Spinal cord (tissue), 10 donors: Measurements from ENCODE around the gene ACVR2A. TPM values are rescaled to one million over a fixed set of nuclear protein-coding genes. Genes with fewer than 3 reads are reported as not detected.
A peak's percentile ranks its signal among the peaks of the same experiment; 100 is the strongest.

ENCODE experiments used
- DNase-seq, 6 donors: peaks; one replicate each; pipeline versions ENCODE4 v3.0.0 to v3.0.0-alpha.2; 2013 to 2015; ENCODE audit warnings: low spot score in 6 of 6, low read depth in 4 of 6
- H3K27ac ChIP-seq: one replicate; pipeline ENCODE4 v1.5.1; 2013; ENCODE audit warnings: low read depth, low read length, control low read depth
- H3K27me3 ChIP-seq: one replicate; pipeline ENCODE4 v1.6.1; 2013; ENCODE audit warnings: low read length; ENCODE audit not compliant: control insufficient read depth, insufficient read depth
- H3K36me3 ChIP-seq: one replicate; pipeline ENCODE4 v1.6.1; 2013; ENCODE audit warnings: low read length; ENCODE audit not compliant: control insufficient read depth, insufficient read depth
- H3K4me1 ChIP-seq: one replicate; pipeline ENCODE4 v1.6.1; 2013; ENCODE audit warnings: low read length; ENCODE audit not compliant: control insufficient read depth, insufficient read depth
- H3K4me3 ChIP-seq: one replicate; pipeline ENCODE4 v1.5.1; 2013; ENCODE audit warnings: low read depth, low read length, control low read depth
- H3K9me3 ChIP-seq: one replicate; pipeline ENCODE4 v1.6.1; 2013; ENCODE audit warnings: low read length; ENCODE audit not compliant: control insufficient read depth, insufficient read depth
- WGBS: methylation state at CpG from one replicate; pipeline ENCODE4 v1.1.5; 2013; ENCODE audit warnings: missing lambda C conversion rate; ENCODE audit not compliant: insufficient coverage; 5-methylcytosine and 5-hydroxymethylcytosine counted together
- polyA plus RNA-seq, 2 donors: library from polyadenylated mRNA; unstranded; fragments of 120-200 nt; gene quantifications; one replicate each; pipeline ENCODE4 v1.2.1, GENCODE V29; 2013; ENCODE audit not compliant: insufficient read length in 2 of 2
- total RNA-seq, 2 donors: library from RNA; depleted of rRNA in 1 of 2; stranded (reverse); fragments of 120-200 nt in 1 of 2; fragments of >200 nt in 1 of 2; gene quantifications; one replicate each; pipeline versions ENCODE4 v1.2.3 to v1.2.4, GENCODE V29; 2013 to 2014
- donor health status: healthy.

ACVR2A gene
- total and polyA plus RNA-seq, 4 donors, result 26.1 to 60.5 (median 32.6) TPM

GRCh38 chr2:147916067-147916466, 71.2 kb downstream of the ACVR2A start:
- no peaks in the 10 kb centered on the region for H3K9me3 ChIP-seq
- DNase-seq, result no peak
- H3K27me3 ChIP-seq, result no peaks in the 10 kb centered on the region
- no peak overlapping the region for H3K4me3 ChIP-seq
- no CpG with 5 or more reads among the region's 2 CpGs for WGBS
- no peaks in the 10 kb centered on the region for H3K4me1 ChIP-seq
- no peak overlapping the region for H3K27ac ChIP-seq
- H3K36me3 ChIP-seq, result no peaks in the 10 kb centered on the region

- Histone ChIP-seq H3K36me3 (no peaks in the 10 kb centered on the region), H3K9me3 (no peaks in the 10 kb centered on the region), H3K27me3 (no peaks in the 10 kb centered on the region), H3K4me3 (no peak overlapping the region), H3K4me1 (no peaks in the 10 kb centered on the region), H3K27ac (no peak overlapping the region)
- no peak for DNase-seq
- WGBS, result no CpG with 5 or more reads among the region's 4 CpGs
Measured at GRCh38 chr2:147916723-147917122, 71.9 kb downstream of the ACVR2A start.

GRCh38 chr2:147917161-147917560, 72.3 kb downstream of the ACVR2A start:
- Histone ChIP-seq H3K27ac (no peak overlapping the region), H3K27me3 (no peaks in the 10 kb centered on the region), H3K9me3 (no peaks in the 10 kb centered on the region), H3K4me3 (no peak overlapping the region), H3K4me1 (no peaks in the 10 kb centered on the region), H3K36me3 (no peaks in the 10 kb centered on the region)
- WGBS, result 100% methylated on average over 1 of the region's 4 CpGs
- no peak for DNase-seq

DNA sequence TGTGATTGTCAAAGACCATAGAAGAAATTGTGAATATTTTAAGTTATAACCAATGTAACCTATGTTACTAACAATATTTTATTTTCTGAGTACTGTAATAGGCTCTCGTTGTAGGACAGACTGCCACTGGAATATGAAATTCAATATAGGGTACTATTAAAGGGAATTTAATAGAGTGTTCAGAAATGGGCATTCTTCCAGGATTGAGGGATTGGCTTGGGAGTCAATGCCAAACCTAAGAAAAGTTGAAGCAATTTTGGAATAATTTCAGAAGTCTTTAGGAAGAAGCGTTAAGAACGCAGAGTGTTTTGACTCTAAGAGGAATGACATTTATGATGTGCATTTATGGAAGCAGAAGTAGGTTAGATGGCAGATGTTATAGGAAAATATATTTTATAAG, 79.0 kb downstream of the ACVR2A start:
- Histone ChIP-seq H3K4me1 (no peaks in the 10 kb centered on the region), H3K9me3 (no peaks in the 10 kb centered on the region), H3K36me3 (no peaks in the 10 kb centered on the region), H3K27me3 (no peaks in the 10 kb centered on the region), H3K4me3 (no peak overlapping the region), H3K27ac (no peak overlapping the region)
- no peak for DNase-seq
- WGBS, result no CpG with 5 or more reads among the region's 3 CpGs

- Histone ChIP-seq H3K36me3 (no peaks in the 10 kb centered on the region), H3K4me1 (no peaks in the 10 kb centered on the region), H3K27me3 (no peaks in the 10 kb centered on the region), H3K4me3 (no peak overlapping the region), H3K9me3 (no peaks in the 10 kb centered on the region), H3K27ac (no peak overlapping the region)
- no peak for DNase-seq
- 90% methylated on average over 3 of the region's 3 CpGs for whole genome bisulfite sequencing
Measured at GRCh38 chr2:147924647-147925046, 79.8 kb downstream of the ACVR2A start.

DNA sequence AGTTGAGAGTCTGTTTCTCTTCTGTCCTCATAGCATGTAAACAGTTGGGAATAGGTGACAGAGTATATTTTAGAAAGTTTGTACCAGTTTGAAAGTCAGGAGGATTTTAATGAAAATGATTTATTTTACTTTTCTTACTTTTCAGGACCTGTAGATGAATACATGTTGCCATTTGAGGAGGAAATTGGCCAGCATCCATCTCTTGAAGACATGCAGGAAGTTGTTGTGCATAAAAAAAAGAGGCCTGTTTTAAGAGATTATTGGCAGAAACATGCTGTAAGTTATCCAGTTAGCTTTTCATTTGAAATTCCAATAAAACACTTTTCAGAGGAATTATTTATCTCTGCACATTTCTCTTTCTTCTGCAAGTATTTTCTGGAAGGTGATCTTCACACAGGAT, 81.1 kb downstream of the ACVR2A start:
- Histone ChIP-seq H3K27ac (no peak overlapping the region), H3K9me3 (no peaks in the 10 kb centered on the region)

GRCh38 chr2:147927053-147927588, 82.3 kb downstream of the ACVR2A start:
- Histone ChIP-seq H3K27me3 (no peaks in the 10 kb centered on the region), H3K9me3 (no peaks in the 10 kb centered on the region), H3K36me3 (no peaks in the 10 kb centered on the region), H3K4me3 (no peak overlapping the region), H3K27ac (no peak overlapping the region), H3K4me1 (no peaks in the 10 kb centered on the region)
- WGBS, result 63% methylated on average over 2 of the region's 4 CpGs
- DNase-seq, result no peak

More for the DNA sequence above, 81.1 kb downstream of the ACVR2A start:
- Histone ChIP-seq H3K27me3 (no peaks in the 10 kb centered on the region), H3K4me1 (no peaks in the 10 kb centered on the region), H3K4me3 (no peak overlapping the region), H3K36me3 (no peaks in the 10 kb centered on the region)
- peak in 1 of 6 donors; percentile 37 for DNase-seq

DNA sequence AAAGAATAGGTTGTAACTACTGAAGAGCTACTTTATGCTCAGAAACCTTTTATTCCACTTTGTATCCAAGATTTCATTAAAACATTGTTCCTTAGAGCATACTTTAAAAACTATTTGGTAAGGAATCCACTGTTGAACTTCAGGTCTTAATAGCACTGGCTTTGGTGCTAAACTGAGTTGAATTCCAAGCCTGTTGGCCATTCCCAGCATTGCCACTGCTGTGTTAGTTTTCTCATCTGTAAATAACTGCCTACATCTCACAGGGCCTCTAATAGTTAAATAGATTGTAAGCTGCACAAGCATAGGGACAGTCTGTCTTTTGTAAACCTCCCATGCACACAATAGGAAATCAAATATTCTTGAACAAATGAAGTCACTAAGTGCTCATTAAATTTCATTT, 89.1 kb downstream of the ACVR2A start:
- no peaks in the 10 kb centered on the region for H3K9me3 ChIP-seq
- H3K27ac ChIP-seq, result no peak overlapping the region
- H3K4me3 ChIP-seq, result no peak overlapping the region
- H3K27me3 ChIP-seq, result no peaks in the 10 kb centered on the region
- no peaks in the 10 kb centered on the region for H3K4me1 ChIP-seq
- no peak for DNase-seq
- no peaks in the 10 kb centered on the region for H3K36me3 ChIP-seq

DNA sequence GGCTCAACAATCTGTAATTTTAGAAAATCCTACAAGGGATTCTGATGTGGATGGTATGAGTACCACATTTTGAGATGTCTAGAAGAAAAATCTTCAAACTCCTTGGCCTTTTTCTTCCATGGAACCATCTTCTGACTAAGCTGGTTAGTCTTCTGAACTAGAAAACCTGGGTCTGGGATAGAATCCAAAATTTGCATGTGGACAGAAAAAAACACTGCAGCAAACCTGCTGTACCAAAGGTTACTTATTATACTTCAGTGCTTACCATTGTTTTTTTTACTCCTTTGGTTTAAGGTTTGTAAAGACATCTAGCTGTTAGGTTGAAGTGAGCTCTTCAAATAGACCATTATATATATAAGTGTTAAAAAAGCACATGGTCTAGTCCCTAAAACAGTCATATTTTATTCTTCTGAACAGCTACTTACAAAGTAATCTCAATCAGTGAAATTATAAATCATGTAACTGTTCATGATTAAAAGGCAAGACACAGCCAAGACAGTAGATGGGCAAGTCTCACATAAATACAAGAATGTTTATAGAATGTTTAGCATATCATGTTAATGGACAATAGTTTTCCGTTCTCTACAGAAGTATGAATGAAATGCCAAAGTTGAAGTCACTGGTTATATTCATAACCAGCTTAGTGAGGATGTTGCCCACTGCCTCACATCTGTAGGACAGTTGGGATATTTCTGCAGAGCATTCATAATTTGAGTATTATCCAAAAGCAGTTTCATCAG, 90.2 kb downstream of the ACVR2A start:
- Histone ChIP-seq H3K27ac (no peak overlapping the region), H3K9me3 (no peaks in the 10 kb centered on the region), H3K27me3 (no peaks in the 10 kb centered on the region), H3K4me3 (no peak overlapping the region), H3K36me3 (no peaks in the 10 kb centered on the region), H3K4me1 (no peaks in the 10 kb centered on the region)
- WGBS, result no CpG with 5 or more reads among the region's 1 CpG
- no peak for DNase-seq

DNA sequence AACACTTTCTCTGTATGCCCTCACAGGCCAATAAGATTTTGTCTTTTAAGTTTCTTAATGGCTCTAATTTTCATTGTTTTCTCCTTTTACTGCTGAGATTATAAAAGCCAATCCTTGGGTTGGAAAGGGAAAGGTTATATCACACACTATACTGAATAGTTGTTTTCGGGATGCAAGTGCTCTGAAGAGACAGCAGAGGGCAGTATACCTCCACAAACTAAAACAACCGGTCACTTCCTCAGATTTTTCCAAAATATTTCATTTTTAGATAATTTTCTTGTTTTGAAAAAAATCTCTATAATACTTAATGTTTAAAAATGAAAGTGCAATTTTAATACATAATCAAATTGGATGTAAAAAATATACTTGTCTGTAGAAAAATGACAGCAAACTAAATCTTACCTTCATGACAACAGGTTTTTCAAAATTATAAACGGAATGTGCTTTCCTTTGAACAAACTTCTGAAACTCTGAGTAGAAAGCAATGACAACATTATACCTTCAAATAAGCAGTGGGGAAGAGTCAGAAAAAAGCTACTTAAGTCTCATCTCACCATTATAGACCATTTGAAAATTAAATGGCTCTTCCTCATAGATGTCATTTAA, 93.0 kb downstream of the ACVR2A start:
- Histone ChIP-seq H3K36me3 (no peaks in the 10 kb centered on the region), H3K9me3 (no peaks in the 10 kb centered on the region), H3K27me3 (no peaks in the 10 kb centered on the region), H3K4me3 (no peak overlapping the region), H3K4me1 (no peaks in the 10 kb centered on the region), H3K27ac (no peak overlapping the region)
- no CpG with 5 or more reads among the region's 3 CpGs for WGBS
- DNase-seq, result peak in 5 of 6 donors; percentile 22 to 77 (median 29)
